Measurements from ENCODE around the gene PSME2. TPM values are rescaled to one million over a fixed set of nuclear protein-coding genes. Genes with fewer than 3 reads are reported as not detected.

The PSME2 gene
- total and polyA plus RNA-seq, 9 of the 15 experiments (the other 6 are each of a cell fraction or from before 2014, with no cell fraction given), result 111 to 579 (median 159) TPM

DNA sequence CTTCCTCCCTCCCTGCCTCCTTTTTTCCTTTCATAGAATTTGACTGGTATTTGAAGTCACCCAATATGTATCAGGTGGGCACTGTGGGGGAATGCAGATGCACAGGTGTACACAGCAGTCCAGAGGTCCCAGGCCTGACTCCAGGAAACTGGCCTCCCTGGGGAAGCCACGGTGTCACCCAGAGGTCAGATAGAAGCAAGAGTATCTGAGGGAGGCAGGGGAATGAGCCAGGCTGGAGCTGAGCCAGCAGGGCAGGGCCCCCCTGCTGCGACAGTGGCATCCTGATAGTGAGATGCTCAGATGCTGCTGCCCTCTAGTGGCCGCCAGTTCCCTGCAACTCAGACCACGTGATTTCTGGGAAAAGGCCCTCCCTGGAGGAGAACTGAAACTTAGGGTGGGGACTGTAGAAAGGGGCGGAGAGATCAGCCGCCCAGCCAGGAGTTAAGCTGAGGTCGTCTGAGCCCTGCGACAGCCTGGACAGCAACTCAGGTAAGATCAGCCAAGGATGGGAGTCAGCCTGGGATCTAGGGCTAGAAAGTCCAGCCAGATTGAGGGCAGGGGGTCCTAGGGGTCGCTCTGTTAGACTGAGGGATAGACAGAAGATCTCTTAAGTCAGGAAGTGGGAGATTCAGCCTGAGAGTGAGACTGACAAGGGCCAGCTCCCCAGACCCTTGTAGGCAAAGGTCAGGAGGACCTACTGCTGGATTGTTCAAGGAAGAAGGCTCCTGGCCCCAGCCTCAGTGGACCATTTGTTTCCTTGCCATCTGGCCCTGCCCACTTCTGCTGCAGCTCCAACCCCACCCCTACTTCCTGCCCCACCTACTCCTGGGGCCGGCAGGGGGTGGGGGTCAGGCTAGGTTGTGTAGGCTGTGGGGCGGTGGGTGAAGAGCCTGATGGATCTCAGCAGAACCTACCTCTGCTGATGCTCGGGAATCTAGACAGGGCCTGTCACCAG is 14.7 kb upstream of the PSME2 start, which contains the start of gene IRF9 (continued):
- TF ChIP-seq SIN3A (IDR thresholded peaks at IDR 0.05; ENCODE audit: borderline replicate concordance in 2 of 2, control insufficient read depth in 1 of 2, low read depth in 2 of 2, low read length in 2 of 2), result peak in 1 of 2 experiments; percentile 41; a peak in 1 of 4 replicates
- no peak for TF ChIP-seq BRD4 (IDR thresholded peaks at IDR 0.05)
- TF ChIP-seq, protein P1, sequence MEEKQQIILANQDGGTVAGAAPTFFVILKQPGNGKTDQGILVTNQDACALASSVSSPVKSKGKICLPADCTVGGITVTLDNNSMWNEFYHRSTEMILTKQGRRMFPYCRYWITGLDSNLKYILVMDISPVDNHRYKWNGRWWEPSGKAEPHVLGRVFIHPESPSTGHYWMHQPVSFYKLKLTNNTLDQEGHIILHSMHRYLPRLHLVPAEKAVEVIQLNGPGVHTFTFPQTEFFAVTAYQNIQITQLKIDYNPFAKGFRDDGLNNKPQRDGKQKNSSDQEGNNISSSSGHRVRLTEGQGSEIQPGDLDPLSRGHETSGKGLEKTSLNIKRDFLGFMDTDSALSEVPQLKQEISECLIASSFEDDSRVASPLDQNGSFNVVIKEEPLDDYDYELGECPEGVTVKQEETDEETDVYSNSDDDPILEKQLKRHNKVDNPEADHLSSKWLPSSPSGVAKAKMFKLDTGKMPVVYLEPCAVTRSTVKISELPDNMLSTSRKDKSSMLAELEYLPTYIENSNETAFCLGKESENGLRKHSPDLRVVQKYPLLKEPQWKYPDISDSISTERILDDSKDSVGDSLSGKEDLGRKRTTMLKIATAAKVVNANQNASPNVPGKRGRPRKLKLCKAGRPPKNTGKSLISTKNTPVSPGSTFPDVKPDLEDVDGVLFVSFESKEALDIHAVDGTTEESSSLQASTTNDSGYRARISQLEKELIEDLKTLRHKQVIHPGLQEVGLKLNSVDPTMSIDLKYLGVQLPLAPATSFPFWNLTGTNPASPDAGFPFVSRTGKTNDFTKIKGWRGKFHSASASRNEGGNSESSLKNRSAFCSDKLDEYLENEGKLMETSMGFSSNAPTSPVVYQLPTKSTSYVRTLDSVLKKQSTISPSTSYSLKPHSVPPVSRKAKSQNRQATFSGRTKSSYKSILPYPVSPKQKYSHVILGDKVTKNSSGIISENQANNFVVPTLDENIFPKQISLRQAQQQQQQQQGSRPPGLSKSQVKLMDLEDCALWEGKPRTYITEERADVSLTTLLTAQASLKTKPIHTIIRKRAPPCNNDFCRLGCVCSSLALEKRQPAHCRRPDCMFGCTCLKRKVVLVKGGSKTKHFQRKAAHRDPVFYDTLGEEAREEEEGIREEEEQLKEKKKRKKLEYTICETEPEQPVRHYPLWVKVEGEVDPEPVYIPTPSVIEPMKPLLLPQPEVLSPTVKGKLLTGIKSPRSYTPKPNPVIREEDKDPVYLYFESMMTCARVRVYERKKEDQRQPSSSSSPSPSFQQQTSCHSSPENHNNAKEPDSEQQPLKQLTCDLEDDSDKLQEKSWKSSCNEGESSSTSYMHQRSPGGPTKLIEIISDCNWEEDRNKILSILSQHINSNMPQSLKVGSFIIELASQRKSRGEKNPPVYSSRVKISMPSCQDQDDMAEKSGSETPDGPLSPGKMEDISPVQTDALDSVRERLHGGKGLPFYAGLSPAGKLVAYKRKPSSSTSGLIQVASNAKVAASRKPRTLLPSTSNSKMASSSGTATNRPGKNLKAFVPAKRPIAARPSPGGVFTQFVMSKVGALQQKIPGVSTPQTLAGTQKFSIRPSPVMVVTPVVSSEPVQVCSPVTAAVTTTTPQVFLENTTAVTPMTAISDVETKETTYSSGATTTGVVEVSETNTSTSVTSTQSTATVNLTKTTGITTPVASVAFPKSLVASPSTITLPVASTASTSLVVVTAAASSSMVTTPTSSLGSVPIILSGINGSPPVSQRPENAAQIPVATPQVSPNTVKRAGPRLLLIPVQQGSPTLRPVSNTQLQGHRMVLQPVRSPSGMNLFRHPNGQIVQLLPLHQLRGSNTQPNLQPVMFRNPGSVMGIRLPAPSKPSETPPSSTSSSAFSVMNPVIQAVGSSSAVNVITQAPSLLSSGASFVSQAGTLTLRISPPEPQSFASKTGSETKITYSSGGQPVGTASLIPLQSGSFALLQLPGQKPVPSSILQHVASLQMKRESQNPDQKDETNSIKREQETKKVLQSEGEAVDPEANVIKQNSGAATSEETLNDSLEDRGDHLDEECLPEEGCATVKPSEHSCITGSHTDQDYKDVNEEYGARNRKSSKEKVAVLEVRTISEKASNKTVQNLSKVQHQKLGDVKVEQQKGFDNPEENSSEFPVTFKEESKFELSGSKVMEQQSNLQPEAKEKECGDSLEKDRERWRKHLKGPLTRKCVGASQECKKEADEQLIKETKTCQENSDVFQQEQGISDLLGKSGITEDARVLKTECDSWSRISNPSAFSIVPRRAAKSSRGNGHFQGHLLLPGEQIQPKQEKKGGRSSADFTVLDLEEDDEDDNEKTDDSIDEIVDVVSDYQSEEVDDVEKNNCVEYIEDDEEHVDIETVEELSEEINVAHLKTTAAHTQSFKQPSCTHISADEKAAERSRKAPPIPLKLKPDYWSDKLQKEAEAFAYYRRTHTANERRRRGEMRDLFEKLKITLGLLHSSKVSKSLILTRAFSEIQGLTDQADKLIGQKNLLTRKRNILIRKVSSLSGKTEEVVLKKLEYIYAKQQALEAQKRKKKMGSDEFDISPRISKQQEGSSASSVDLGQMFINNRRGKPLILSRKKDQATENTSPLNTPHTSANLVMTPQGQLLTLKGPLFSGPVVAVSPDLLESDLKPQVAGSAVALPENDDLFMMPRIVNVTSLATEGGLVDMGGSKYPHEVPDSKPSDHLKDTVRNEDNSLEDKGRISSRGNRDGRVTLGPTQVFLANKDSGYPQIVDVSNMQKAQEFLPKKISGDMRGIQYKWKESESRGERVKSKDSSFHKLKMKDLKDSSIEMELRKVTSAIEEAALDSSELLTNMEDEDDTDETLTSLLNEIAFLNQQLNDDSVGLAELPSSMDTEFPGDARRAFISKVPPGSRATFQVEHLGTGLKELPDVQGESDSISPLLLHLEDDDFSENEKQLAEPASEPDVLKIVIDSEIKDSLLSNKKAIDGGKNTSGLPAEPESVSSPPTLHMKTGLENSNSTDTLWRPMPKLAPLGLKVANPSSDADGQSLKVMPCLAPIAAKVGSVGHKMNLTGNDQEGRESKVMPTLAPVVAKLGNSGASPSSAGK (IDR thresholded peaks at IDR 0.05), result no peak
- no peak for TF ChIP-seq BCL6 (CRISPR knock-in tag; IDR thresholded peaks at IDR 0.05)
- TF ChIP-seq NFYB (IDR thresholded peaks at IDR 0.05; ENCODE audit: extremely low read depth, insufficient read length), result no peak
- no peak for TF ChIP-seq CGGBP1 (CRISPR knock-in tag; IDR thresholded peaks at IDR 0.05)
- TF ChIP-seq SNRNP70 (optimal IDR thresholded peaks at IDR 0.05; ENCODE audit: low read depth, low read length), result no peak
- TF ChIP-seq ZNF280A (IDR thresholded peaks at IDR 0.05; ENCODE audit: low read depth, partially characterized antibody), result no peak
- no peak for TF ChIP-seq SP2 (IDR thresholded peaks at IDR 0.05; ENCODE audit: extremely low read depth, low read depth, low read length, poor library complexity, severe bottlenecking)
- no peak for TF ChIP-seq FOXP1 (CRISPR knock-in tag; IDR thresholded peaks at IDR 0.05)
- TF ChIP-seq TAF1 (IDR thresholded peaks at IDR 0.05; ENCODE audit: control insufficient read depth, extremely low read depth, insufficient read depth, low read length, severe bottlenecking), result peak; percentile 12
- TF ChIP-seq RFX7 (CRISPR knock-in tag; IDR thresholded peaks at IDR 0.05), result no peak
- no peak for TF ChIP-seq ZNF143 (CRISPR knock-in tag; IDR thresholded peaks at IDR 0.05)

Measured in K562 (cell line).